B cell (primary cell): ENCODE results near the gene STARD9.

Experiments
- CTCF ChIP-seq: fragments of 200-600 bp; IDR thresholded peaks from one replicate; pipeline ENCODE4 v1.8.0; 2022; ENCODE audit warnings: antibody characterized with exemption, mild to moderate bottlenecking
- EZH2 ChIP-seq: IDR thresholded peaks from 2 replicates; pipeline ENCODE4 v1.6.1; 2012; ENCODE audit warnings: borderline replicate concordance, low read depth, mild to moderate bottlenecking, moderate library complexity, low read length; ENCODE audit not compliant: insufficient read depth, poor library complexity, severe bottlenecking

GRCh38 chr15:42672444-42672843 is 97.0 kb downstream of the STARD9 start:
- TF ChIP-seq CTCF (no peak), EZH2 (no peak)
